SK-N-SH treated with all-trans-retinoic acid at 6 μM for 48 hours (cell line): ENCODE results near the gene DHX40.

ENCODE experiments used
- ATAC-seq: fragments of 200-7000 bp; cut with Tn5 transposase; 3 replicates; pipeline ENCODE4 v1.9.1; 2020; ENCODE audit warnings: mild to moderate bottlenecking, moderate library complexity
- ARNTL ChIP-seq: fragments of 450-650 bp; formaldehyde crosslinking; IDR thresholded peaks from 2 replicates; pipeline ENCODE4 v1.5.0; 2020; ENCODE audit warnings: low read depth, mild to moderate bottlenecking, moderate library complexity, borderline replicate concordance
- BACH2 ChIP-seq: fragments of 250-450 bp; sonication (Bioruptor Pico); IDR thresholded peaks from 2 replicates; pipeline ENCODE4 v1.9.0; 2021; ENCODE audit warnings: mild to moderate bottlenecking, borderline replicate concordance
- CSDC2 ChIP-seq: fragments of 250-450 bp; sonication (Bioruptor Pico); IDR thresholded peaks from 2 replicates; pipeline ENCODE4 v1.5.0; 2020; ENCODE audit warnings: mild to moderate bottlenecking, moderate library complexity
- ESRRG ChIP-seq: fragments of 250-450 bp; sonication (Bioruptor Pico); IDR thresholded peaks from 2 replicates; pipeline ENCODE4 v1.6.1; 2021; ENCODE audit warnings: mild to moderate bottlenecking
- GLIS3 ChIP-seq: fragments of 250-450 bp; sonication (Bioruptor Pico); IDR thresholded peaks from 2 replicates; pipeline ENCODE4 v1.5.0; 2020; ENCODE audit warnings: mild to moderate bottlenecking, moderate library complexity
- ISL1 ChIP-seq: fragments of 250-450 bp; sonication (Bioruptor Pico); IDR thresholded peaks from 2 replicates; pipeline ENCODE4 v2.1.2; 2022; ENCODE audit warnings: mild to moderate bottlenecking, moderate library complexity
- OSR1 ChIP-seq: fragments of 250-450 bp; sonication (Bioruptor Pico); IDR thresholded peaks from 2 replicates; pipeline ENCODE4 v1.8.0; 2022; ENCODE audit warnings: moderate library complexity, mild to moderate bottlenecking, inconsistent platforms
- PATZ1 ChIP-seq: fragments of 250-450 bp; sonication (Bioruptor Pico); IDR thresholded peaks from 2 replicates; pipeline ENCODE4 v1.8.0; 2020; ENCODE audit warnings: mild to moderate bottlenecking, moderate library complexity, borderline replicate concordance
- POU6F1 ChIP-seq: fragments of 250-450 bp; sonication (Bioruptor Pico); IDR thresholded peaks from 2 replicates; pipeline ENCODE4 v1.8.0; 2021; ENCODE audit warnings: low read depth, mild to moderate bottlenecking, moderate library complexity, borderline replicate concordance
- PPARA ChIP-seq: fragments of 250-450 bp; sonication (Bioruptor Pico); IDR thresholded peaks from 2 replicates; pipeline ENCODE4 v1.5.0; 2020; ENCODE audit warnings: mild to moderate bottlenecking, borderline replicate concordance
- RARB ChIP-seq: fragments of 250-450 bp; sonication (Bioruptor Pico); IDR thresholded peaks from 2 replicates; pipeline ENCODE4 v1.8.0; 2021; ENCODE audit warnings: mild to moderate bottlenecking, moderate library complexity
- SNAI2 ChIP-seq: fragments of 250-450 bp; sonication (Bioruptor Pico); IDR thresholded peaks from 2 replicates; pipeline ENCODE4 v1.5.0; 2020; ENCODE audit warnings: mild to moderate bottlenecking, moderate library complexity
- TCF4 ChIP-seq: fragments of 250-450 bp; sonication (Bioruptor Pico); IDR thresholded peaks from 2 replicates; pipeline ENCODE4 v1.8.0; 2021; ENCODE audit warnings: mild to moderate bottlenecking, moderate library complexity, borderline replicate concordance
- ZC3H10 ChIP-seq: fragments of 250-450 bp; sonication (Bioruptor Pico); IDR thresholded peaks from 2 replicates; pipeline ENCODE4 v1.5.1; 2021; ENCODE audit warnings: mild to moderate bottlenecking, moderate library complexity
- ZFP3 ChIP-seq: fragments of 250-450 bp; sonication (Bioruptor Pico); IDR thresholded peaks from 2 replicates; pipeline ENCODE4 v1.5.0; 2020; ENCODE audit warnings: mild to moderate bottlenecking, moderate library complexity
- ZFP30 ChIP-seq: fragments of 450-650 bp; formaldehyde crosslinking; IDR thresholded peaks from 2 replicates; pipeline ENCODE4 v1.5.0; 2022; ENCODE audit warnings: mild to moderate bottlenecking, moderate library complexity
- ZNF565 ChIP-seq: fragments of 450-650 bp; formaldehyde crosslinking; conservative IDR thresholded peaks from 2 replicates; pipeline ENCODE4 v1.5.0; 2020; ENCODE audit warnings: low read depth, mild to moderate bottlenecking, moderate library complexity
- ZNF70 ChIP-seq: fragments of 450-650 bp; formaldehyde crosslinking; IDR thresholded peaks from 2 replicates; pipeline ENCODE4 v1.5.0; 2020; ENCODE audit warnings: mild to moderate bottlenecking, moderate library complexity
- ZNF8 ChIP-seq: fragments of 450-650 bp; formaldehyde crosslinking; IDR thresholded peaks from 2 replicates; pipeline ENCODE4 v1.5.0; 2020; ENCODE audit warnings: mild to moderate bottlenecking, moderate library complexity
- TF ChIP-seq, protein P1 (sequence below): fragments of 250-450 bp; sonication (Bioruptor Pico); IDR thresholded peaks from 2 replicates; pipeline ENCODE4 v1.5.1; 2021; ENCODE audit warnings: mild to moderate bottlenecking, moderate library complexity
- TF ChIP-seq, protein P2 (sequence below): fragments of 250-450 bp; sonication (Bioruptor Pico); IDR thresholded peaks from 2 replicates; pipeline ENCODE4 v1.5.1; 2020; ENCODE audit warnings: low read depth, mild to moderate bottlenecking, moderate library complexity
- TF ChIP-seq, protein P3 (sequence below): fragments of 250-450 bp; sonication (Bioruptor Pico); IDR thresholded peaks from 2 replicates; pipeline ENCODE4 v1.5.0; 2020; ENCODE audit warnings: mild to moderate bottlenecking, moderate library complexity

The DHX40 gene

DNA sequence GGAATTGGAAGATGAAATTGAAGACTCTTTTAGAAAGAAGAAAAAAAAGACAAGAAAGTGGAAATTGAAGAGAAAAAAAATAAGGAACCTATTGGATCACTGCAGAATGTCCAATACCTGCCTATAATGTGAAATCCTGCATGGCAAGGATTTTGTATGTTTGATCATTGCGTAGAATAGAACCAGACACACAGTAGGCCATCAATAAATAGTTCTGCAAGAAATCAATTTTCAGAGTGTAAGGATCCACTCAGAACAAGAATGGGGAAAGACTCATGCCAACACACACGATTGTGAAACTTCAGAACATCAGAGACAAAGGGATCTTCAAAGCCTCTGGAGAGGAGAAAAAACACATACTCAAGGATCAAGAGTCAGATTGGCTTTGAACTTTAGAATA is 39.7 kb upstream of the DHX40 start:
- ATAC-seq = no peak
- TF ChIP-seq BACH2 (CRISPR knock-in tag) (no peak), ZNF8 (no peak)

DNA sequence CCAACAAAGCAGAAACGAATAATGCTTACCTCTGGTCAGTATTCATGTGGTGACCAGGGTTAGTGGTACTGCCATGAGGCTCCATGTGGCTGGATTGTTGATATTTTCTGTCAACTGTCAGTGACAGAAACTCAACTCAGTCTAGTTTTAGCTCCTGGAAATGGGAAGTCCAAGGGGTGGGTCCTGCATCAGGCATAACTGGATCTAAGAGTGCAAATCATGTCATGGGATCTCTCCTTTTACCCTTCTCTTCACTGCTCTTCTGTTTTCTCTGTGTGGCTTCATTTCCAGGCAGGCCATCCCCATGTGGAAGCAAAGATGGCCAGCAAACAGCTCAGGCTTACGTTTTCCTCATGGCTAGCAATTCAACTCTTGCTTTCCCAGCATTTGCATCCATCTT is 39.0 kb upstream of the DHX40 start:
- TF ChIP-seq OSR1 (no peak), RARB (CRISPR knock-in tag) (no peak), ZNF70 (no peak)
- ATAC-seq = no peak

DNA sequence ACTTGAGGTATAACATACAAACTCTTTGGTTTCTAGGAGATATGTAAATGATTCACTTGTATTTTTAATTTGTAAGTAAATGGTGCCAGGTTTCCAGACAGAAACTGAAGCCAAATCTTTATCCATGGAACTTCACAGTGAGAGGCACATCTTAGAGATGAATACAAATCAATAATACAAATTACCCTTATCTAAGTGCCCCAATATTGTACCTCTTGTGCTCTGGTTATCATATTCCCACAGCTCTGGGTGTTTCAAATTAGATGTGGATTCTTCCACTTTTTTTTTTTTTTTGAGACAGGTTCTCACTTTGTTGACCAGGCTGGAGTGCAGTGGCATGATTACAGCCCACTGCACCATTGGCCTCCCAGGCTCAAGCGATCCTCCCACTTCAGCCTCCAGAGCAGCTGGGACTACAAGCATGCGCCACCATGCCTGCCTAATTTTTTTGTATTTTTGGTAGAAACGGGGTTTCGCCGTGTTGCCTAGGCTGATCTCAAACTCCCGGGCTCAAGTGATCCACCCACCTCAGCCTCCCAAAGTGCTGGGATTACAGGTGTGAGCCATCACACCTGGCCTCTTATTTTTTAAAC is 38.0 kb upstream of the DHX40 start:
- TF ChIP-seq RARB (CRISPR knock-in tag) (no peak), ESRRG (CRISPR knock-in tag) (no peak), ZFP3 (CRISPR knock-in tag) (no peak), ZFP30 (no peak), ZNF8 (no peak), ZNF70 (no peak), ISL1 (CRISPR knock-in tag) (no peak), POU6F1 (CRISPR knock-in tag) (no peak), OSR1 (no peak), TCF4 (CRISPR knock-in tag) (no peak), PPARA (no peak), BACH2 (CRISPR knock-in tag) (no peak), ARNTL (CRISPR knock-in tag) (no peak), SNAI2 (no peak), GLIS3 (CRISPR knock-in tag) (no peak), ZNF565 (CRISPR knock-in tag) (no peak)
- TF ChIP-seq, protein P1, sequence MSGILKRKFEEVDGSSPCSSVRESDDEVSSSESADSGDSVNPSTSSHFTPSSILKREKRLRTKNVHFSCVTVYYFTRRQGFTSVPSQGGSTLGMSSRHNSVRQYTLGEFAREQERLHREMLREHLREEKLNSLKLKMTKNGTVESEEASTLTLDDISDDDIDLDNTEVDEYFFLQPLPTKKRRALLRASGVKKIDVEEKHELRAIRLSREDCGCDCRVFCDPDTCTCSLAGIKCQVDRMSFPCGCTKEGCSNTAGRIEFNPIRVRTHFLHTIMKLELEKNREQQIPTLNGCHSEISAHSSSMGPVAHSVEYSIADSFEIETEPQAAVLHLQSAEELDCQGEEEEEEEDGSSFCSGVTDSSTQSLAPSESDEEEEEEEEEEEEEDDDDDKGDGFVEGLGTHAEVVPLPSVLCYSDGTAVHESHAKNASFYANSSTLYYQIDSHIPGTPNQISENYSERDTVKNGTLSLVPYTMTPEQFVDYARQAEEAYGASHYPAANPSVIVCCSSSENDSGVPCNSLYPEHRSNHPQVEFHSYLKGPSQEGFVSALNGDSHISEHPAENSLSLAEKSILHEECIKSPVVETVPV = no peak
- TF ChIP-seq, protein P2, sequence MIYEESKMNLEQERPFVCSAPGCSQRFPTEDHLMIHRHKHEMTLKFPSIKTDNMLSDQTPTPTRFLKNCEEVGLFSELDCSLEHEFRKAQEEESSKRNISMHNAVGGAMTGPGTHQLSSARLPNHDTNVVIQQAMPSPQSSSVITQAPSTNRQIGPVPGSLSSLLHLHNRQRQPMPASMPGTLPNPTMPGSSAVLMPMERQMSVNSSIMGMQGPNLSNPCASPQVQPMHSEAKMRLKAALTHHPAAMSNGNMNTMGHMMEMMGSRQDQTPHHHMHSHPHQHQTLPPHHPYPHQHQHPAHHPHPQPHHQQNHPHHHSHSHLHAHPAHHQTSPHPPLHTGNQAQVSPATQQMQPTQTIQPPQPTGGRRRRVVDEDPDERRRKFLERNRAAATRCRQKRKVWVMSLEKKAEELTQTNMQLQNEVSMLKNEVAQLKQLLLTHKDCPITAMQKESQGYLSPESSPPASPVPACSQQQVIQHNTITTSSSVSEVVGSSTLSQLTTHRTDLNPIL = no peak
- TF ChIP-seq, protein P3, sequence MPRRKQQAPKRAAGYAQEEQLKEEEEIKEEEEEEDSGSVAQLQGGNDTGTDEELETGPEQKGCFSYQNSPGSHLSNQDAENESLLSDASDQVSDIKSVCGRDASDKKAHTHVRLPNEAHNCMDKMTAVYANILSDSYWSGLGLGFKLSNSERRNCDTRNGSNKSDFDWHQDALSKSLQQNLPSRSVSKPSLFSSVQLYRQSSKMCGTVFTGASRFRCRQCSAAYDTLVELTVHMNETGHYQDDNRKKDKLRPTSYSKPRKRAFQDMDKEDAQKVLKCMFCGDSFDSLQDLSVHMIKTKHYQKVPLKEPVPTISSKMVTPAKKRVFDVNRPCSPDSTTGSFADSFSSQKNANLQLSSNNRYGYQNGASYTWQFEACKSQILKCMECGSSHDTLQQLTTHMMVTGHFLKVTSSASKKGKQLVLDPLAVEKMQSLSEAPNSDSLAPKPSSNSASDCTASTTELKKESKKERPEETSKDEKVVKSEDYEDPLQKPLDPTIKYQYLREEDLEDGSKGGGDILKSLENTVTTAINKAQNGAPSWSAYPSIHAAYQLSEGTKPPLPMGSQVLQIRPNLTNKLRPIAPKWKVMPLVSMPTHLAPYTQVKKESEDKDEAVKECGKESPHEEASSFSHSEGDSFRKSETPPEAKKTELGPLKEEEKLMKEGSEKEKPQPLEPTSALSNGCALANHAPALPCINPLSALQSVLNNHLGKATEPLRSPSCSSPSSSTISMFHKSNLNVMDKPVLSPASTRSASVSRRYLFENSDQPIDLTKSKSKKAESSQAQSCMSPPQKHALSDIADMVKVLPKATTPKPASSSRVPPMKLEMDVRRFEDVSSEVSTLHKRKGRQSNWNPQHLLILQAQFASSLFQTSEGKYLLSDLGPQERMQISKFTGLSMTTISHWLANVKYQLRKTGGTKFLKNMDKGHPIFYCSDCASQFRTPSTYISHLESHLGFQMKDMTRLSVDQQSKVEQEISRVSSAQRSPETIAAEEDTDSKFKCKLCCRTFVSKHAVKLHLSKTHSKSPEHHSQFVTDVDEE (CRISPR knock-in tag) = no peak
- TF ChIP-seq, all 23 proteins: peak for 0
- ATAC-seq = no peak

- TF ChIP-seq ZC3H10 (CRISPR knock-in tag) (no peak), ESRRG (CRISPR knock-in tag) (no peak), ZNF8 (no peak), ZFP3 (CRISPR knock-in tag) (no peak), ISL1 (CRISPR knock-in tag) (no peak), CSDC2 (CRISPR knock-in tag) (no peak)
- ATAC-seq = no peak
These were observed 37.5 kb upstream of the DHX40 start for GRCh38 chr17:59527931-59528330.

GRCh38 chr17:59530531-59530930 is 34.9 kb upstream of the DHX40 start:
- ATAC-seq = no peak
- no peak for TF ChIP-seq ZNF565 (CRISPR knock-in tag)
- TF ChIP-seq ZFP3 (CRISPR knock-in tag) = no peak
- TF ChIP-seq PPARA = no peak
- no peak for TF ChIP-seq CSDC2 (CRISPR knock-in tag)
- TF ChIP-seq POU6F1 (CRISPR knock-in tag) = no peak
- no peak for TF ChIP-seq ARNTL (CRISPR knock-in tag)
- no peak for TF ChIP-seq GLIS3 (CRISPR knock-in tag)
- TF ChIP-seq PATZ1 (CRISPR knock-in tag) = no peak
- TF ChIP-seq BACH2 (CRISPR knock-in tag) = no peak
- TF ChIP-seq OSR1 = no peak
- TF ChIP-seq, protein P2 = no peak
- TF ChIP-seq RARB (CRISPR knock-in tag) = no peak
- no peak for TF ChIP-seq ESRRG (CRISPR knock-in tag)
- TF ChIP-seq ISL1 (CRISPR knock-in tag) = no peak
- TF ChIP-seq ZNF70 = no peak
